HK-2 (cell line): ENCODE data around the gene ACACA.
"Not testable (repeated sequence)": the region's sequence is repeated elsewhere in the genome, so short reads cannot be mapped to it uniquely, and the experiment has no call there.

ENCODE experiments used
- DNase-seq: peaks from one replicate; pipeline ENCODE4 v3.0.0-alpha.2; 2018; ENCODE audit not compliant: unreplicated experiment

Gene ACACA

GRCh38 chr17:37098910-37099664 is 307.5 kb downstream of the ACACA start:
- DNase-seq = no peak

GRCh38 chr17:37098152-37098551 is 308.5 kb downstream of the ACACA start:
- no peak for DNase-seq

- no peak for DNase-seq
These were observed 309.5 kb downstream of the ACACA start for GRCh38 chr17:37097154-37097553.

GRCh38 chr17:37096071-37096470 is 310.6 kb downstream of the ACACA start:
- no peak for DNase-seq

- DNase-seq = no peak
These were observed 312.2 kb downstream of the ACACA start for GRCh38 chr17:37094391-37094790.

GRCh38 chr17:37092701-37093100 is 313.9 kb downstream of the ACACA start:
- no peak for DNase-seq

- peak; percentile 39 for DNase-seq
These were observed 314.6 kb downstream of the ACACA start for GRCh38 chr17:37092071-37092470.

GRCh38 chr17:37090941-37091340 is 315.7 kb downstream of the ACACA start:
- DNase-seq = no peak

- no peak for DNase-seq
These were observed 316.7 kb downstream of the ACACA start for GRCh38 chr17:37089956-37090355.

GRCh38 chr17:37088913-37089312 is 317.7 kb downstream of the ACACA start:
- DNase-seq = no peak

- DNase-seq = no peak
These were observed 318.2 kb downstream of the ACACA start for GRCh38 chr17:37088459-37088858.

- DNase-seq = no peak
These were observed 319.0 kb downstream of the ACACA start for GRCh38 chr17:37087683-37088082.

- no peak for DNase-seq
These were observed 319.7 kb downstream of the ACACA start for GRCh38 chr17:37086948-37087347.

- no peak for DNase-seq
These were observed 320.3 kb downstream of the ACACA start for GRCh38 chr17:37086334-37086733.

GRCh38 chr17:37084372-37084771 is 322.3 kb downstream of the ACACA start:
- no peak for DNase-seq

GRCh38 chr17:37083456-37083855 is 323.2 kb downstream of the ACACA start:
- no peak for DNase-seq

GRCh38 chr17:37082985-37083384 is 323.7 kb downstream of the ACACA start:
- DNase-seq = no peak

GRCh38 chr17:37082311-37082860 is 324.2 kb downstream of the ACACA start:
- DNase-seq = no peak

- no peak for DNase-seq
These were observed 325.3 kb downstream of the ACACA start for GRCh38 chr17:37081287-37081686.

GRCh38 chr17:37079735-37080134 is 326.9 kb downstream of the ACACA start:
- DNase-seq = no peak

GRCh38 chr17:37079065-37079708 is 327.4 kb downstream of the ACACA start:
- DNase-seq = no peak

- not testable (repeated sequence) for DNase-seq
These were observed 333.2 kb downstream of the ACACA start for GRCh38 chr17:37073464-37073863.

- DNase-seq = no peak
These were observed 337.5 kb downstream of the ACACA start for GRCh38 chr17:37069087-37069486.
